HG02973 (cell line): Measurements from ENCODE around the gene PRADC1.

Experiments used
- ATAC-seq: cut with Tn5 transposase; IDR thresholded peaks from one replicate; pipeline ENCODE4 v1.9.1; 2021; ENCODE audit warnings: moderate library complexity; ENCODE audit not compliant: unreplicated experiment

The PRADC1 gene

GRCh38 chr2:73259276-73259675, 26.2 kb upstream of the PRADC1 start:
- no peak for ATAC-seq

- no peak for ATAC-seq
Measured at GRCh38 chr2:73258913-73259215, 25.8 kb upstream of the PRADC1 start.

- no peak for ATAC-seq
Measured at GRCh38 chr2:73258186-73258912, 25.3 kb upstream of the PRADC1 start.

GRCh38 chr2:73257425-73258125, 24.5 kb upstream of the PRADC1 start:
- no peak for ATAC-seq

GRCh38 chr2:73257021-73257420, 24.0 kb upstream of the PRADC1 start:
- ATAC-seq, result no peak

GRCh38 chr2:73256618-73256922, 23.5 kb upstream of the PRADC1 start:
- ATAC-seq, result no peak

GRCh38 chr2:73255907-73256617, 23.0 kb upstream of the PRADC1 start:
- ATAC-seq, result no peak

GRCh38 chr2:73255007-73255644, 22.1 kb upstream of the PRADC1 start:
- no peak for ATAC-seq

GRCh38 chr2:73254343-73255006, 21.4 kb upstream of the PRADC1 start:
- no peak for ATAC-seq

- ATAC-seq, result no peak
Measured at GRCh38 chr2:73253901-73254300, 20.9 kb upstream of the PRADC1 start.

GRCh38 chr2:73253400-73253799, 20.4 kb upstream of the PRADC1 start:
- ATAC-seq, result no peak

GRCh38 chr2:73252238-73253027, 19.4 kb upstream of the PRADC1 start:
- no peak for ATAC-seq

GRCh38 chr2:73250872-73251846, 18.1 kb upstream of the PRADC1 start:
- no peak for ATAC-seq

GRCh38 chr2:73249636-73250035, 16.6 kb upstream of the PRADC1 start:
- ATAC-seq, result no peak

GRCh38 chr2:73246850-73247249, 13.8 kb upstream of the PRADC1 start:
- ATAC-seq, result no peak

- no peak for ATAC-seq
Measured at GRCh38 chr2:73244580-73244979, 11.5 kb upstream of the PRADC1 start.

GRCh38 chr2:73243884-73244570, 11.0 kb upstream of the PRADC1 start:
- no peak for ATAC-seq

GRCh38 chr2:73239776-73240175, 6.7 kb upstream of the PRADC1 start:
- no peak for ATAC-seq

GRCh38 chr2:73238976-73239375, 5.9 kb upstream of the PRADC1 start:
- no peak for ATAC-seq
